SIG-M5 treated with dmso at 0.1 percent for 504 hours (cell line): Measurements from ENCODE around the gene FLRT2.

Source experiments
- DNase-seq: peaks from one replicate; lab custom pipeline; 2025; ENCODE audit not compliant: unreplicated experiment; lab: John Stamatoyannopoulos, UW

FLRT2 gene

GRCh38 chr14:85590784-85591183 lies 60.8 kb downstream of the FLRT2 start:
- no peak for DNase-seq

GRCh38 chr14:85594217-85594616 lies 64.3 kb downstream of the FLRT2 start:
- DNase-seq, result no peak

- no peak for DNase-seq
These were observed 66.0 kb downstream of the FLRT2 start for GRCh38 chr14:85595981-85596380.

GRCh38 chr14:85596562-85596961 lies 66.6 kb downstream of the FLRT2 start:
- no peak for DNase-seq

- no peak for DNase-seq
These were observed 67.8 kb downstream of the FLRT2 start for GRCh38 chr14:85597701-85598100.

- DNase-seq, result peak; percentile 94
These were observed 70.0 kb downstream of the FLRT2 start for GRCh38 chr14:85599939-85600338.

- no peak for DNase-seq
These were observed 71.3 kb downstream of the FLRT2 start for GRCh38 chr14:85601246-85601645.

GRCh38 chr14:85601690-85602089 lies 71.7 kb downstream of the FLRT2 start:
- no peak for DNase-seq

- no peak for DNase-seq
These were observed 72.4 kb downstream of the FLRT2 start for GRCh38 chr14:85602345-85602744.

GRCh38 chr14:85604021-85604420 lies 74.1 kb downstream of the FLRT2 start:
- no peak for DNase-seq

GRCh38 chr14:85604714-85605113 lies 74.8 kb downstream of the FLRT2 start:
- no peak for DNase-seq

GRCh38 chr14:85607651-85608081 lies 77.7 kb downstream of the FLRT2 start:
- DNase-seq, result peak; percentile 89

- no peak for DNase-seq
These were observed 83.6 kb downstream of the FLRT2 start for GRCh38 chr14:85613496-85613895.

- DNase-seq, result no peak
These were observed 86.5 kb downstream of the FLRT2 start for GRCh38 chr14:85616386-85616885.

- DNase-seq, result no peak
These were observed 86.9 kb downstream of the FLRT2 start for GRCh38 chr14:85616886-85617285.

- DNase-seq, result no peak
These were observed 87.8 kb downstream of the FLRT2 start for GRCh38 chr14:85617791-85618190.

GRCh38 chr14:85618390-85618789 lies 88.4 kb downstream of the FLRT2 start:
- DNase-seq, result no peak

GRCh38 chr14:85618978-85619377 lies 89.0 kb downstream of the FLRT2 start:
- DNase-seq, result no peak

GRCh38 chr14:85619851-85620250 lies 89.9 kb downstream of the FLRT2 start:
- DNase-seq, result peak; percentile 64

- peak; percentile 15 for DNase-seq
These were observed 91.0 kb downstream of the FLRT2 start for GRCh38 chr14:85620947-85621346.

GRCh38 chr14:85622106-85622505 lies 92.2 kb downstream of the FLRT2 start:
- peak; percentile 53 for DNase-seq

- no peak for DNase-seq
These were observed 93.2 kb downstream of the FLRT2 start for GRCh38 chr14:85622986-85623685.
